ENCODE results near the gene ADSS1.

DNA sequence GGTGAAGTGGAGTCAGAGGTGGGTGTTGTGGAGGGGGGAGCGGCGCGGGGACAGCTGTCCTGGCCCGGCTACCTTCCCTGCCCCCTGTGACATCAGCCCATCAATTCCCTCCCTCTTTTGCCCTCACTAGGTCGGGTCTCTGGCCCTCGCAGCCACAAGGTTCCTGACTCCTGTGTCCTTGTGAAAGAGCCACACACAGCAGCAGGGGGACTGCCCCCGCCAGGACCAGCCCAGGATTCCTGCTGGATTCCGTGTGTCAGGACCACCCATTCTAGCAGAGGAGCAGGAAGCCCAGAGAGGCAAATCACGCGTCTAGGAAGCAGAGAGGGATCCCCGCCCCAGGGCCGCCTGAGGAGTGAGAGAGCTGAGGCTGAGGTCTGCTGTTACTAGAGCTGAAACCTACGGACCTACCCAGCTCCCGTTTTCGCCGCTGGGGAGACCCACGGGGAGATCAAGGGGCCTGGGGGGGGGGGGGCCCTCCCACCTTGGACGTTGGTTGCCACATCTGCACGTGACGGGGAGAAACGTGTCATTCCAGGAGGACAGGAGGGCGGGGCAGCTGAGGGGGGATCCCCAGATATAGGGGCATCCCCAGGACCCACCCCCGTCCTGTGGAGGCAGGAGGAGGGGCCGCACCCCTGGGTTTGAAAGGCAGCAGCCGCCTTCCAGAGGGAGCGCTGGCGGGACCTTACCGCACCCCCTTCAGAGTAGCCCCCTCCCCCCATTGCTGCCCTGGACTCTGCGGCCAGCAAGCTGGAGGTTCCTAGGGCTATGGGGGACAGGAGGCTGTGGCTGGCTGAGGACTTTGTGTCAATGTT, 47.1 kb upstream of the ADSS1 start:
- TF ChIP-seq POLR2A (IDR thresholded peaks at IDR 0.05; ENCODE audit: low read depth, low read length) (no peak), TAF1 (IDR thresholded peaks at IDR 0.05; ENCODE audit: low read depth, low read length) (no peak), POLR2AphosphoS5 (IDR thresholded peaks at IDR 0.05; ENCODE audit: low read depth, low read length) (no peak), PAX5 (IDR thresholded peaks at IDR 0.05; ENCODE audit: insufficient read depth, low read length, severe bottlenecking) (no peak), POU2F2 (IDR thresholded peaks at IDR 0.05; ENCODE audit: low read depth, low read length) (no peak)
